NCI-H345 treated with DMSO at 0.1 percent for 48 hours (cell line): ENCODE results near the gene SEC16A.
"Not testable (repeated sequence)": the region's sequence is repeated elsewhere in the genome, so short reads cannot be mapped to it uniquely, and the experiment has no call there.

Experiments used
- DNase-seq: peaks from one replicate; lab custom pipeline; 2025; ENCODE audit not compliant: unreplicated experiment; lab: John Stamatoyannopoulos, UW

Gene SEC16A

DNA sequence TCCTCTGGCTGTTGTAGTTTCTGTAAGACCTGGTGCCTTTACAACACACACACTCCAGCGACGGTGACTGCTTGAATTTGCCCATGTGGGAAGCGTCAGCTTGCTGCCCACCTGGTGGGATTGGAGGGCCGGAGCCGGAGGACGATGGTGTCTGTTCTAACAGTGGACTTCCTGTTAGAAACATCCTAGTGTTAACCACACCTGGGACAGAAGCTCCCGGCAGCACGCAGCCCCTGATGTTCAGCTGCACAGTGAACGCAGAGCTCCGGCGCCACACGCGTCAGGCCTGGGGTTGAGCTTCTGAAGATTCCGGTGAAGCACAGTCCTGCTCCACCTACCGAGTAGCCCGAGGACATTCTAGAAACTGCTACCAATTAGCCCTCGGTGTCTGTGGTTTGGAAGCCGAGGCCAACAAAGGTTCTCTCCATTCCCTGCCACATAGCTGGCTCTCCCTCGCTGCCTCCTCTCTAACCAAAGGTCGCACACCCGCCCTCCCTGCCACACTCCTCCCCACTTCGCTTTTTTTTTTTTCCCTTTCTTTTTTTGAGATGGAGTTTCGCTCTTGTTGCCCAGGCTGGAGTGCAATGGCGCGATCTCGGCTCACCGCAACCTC, 58.0 kb downstream of the SEC16A start:
- DNase-seq = no peak

GRCh38 chr9:136423432-136424146, 59.3 kb downstream of the SEC16A start:
- DNase-seq = no peak

- no peak for DNase-seq
Measured at GRCh38 chr9:136422876-136423275, 60.0 kb downstream of the SEC16A start.

- DNase-seq = no peak
Measured at GRCh38 chr9:136421791-136422190, 61.0 kb downstream of the SEC16A start.

- no peak for DNase-seq
Measured at GRCh38 chr9:136419092-136419420, 63.8 kb downstream of the SEC16A start.

- no peak for DNase-seq
Measured at GRCh38 chr9:136418182-136419091, 64.4 kb downstream of the SEC16A start.

GRCh38 chr9:136416914-136417313, 65.9 kb downstream of the SEC16A start:
- no peak for DNase-seq

DNA sequence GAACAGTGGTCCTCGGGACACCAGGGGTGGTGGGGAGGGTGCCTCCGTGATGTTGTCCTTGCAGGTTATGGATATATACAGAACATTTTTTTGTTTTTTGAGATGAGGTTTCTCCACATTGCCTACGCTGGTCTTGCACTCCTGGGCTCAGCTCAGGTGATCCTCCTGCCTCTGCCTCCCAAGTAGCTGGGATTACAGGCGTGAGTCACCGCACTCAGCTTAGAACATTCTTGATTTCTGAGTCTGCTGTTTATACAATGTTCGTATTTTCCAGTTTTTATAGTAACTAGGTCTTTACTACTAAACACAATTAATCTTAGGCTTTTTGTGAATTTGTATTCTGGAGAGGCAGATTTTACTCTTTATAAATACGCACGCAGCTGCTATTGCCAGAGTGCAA, 66.4 kb downstream of the SEC16A start:
- DNase-seq = no peak

GRCh38 chr9:136412962-136413361, 69.9 kb downstream of the SEC16A start:
- no peak for DNase-seq

GRCh38 chr9:136411378-136411777, 71.5 kb downstream of the SEC16A start:
- no peak for DNase-seq

GRCh38 chr9:136410500-136411287, 72.1 kb downstream of the SEC16A start, which contains the start of the genes ENTR1 and PMPCA:
ENTR1 (minus strand) TSS chr9:136410614; CDS start chr9:136410397, 217 bp downstream.
PMPCA (plus strand) TSS chr9:136410658; CDS start chr9:136410669, 11 bp downstream.
- peak; percentile 60 for DNase-seq

DNA sequence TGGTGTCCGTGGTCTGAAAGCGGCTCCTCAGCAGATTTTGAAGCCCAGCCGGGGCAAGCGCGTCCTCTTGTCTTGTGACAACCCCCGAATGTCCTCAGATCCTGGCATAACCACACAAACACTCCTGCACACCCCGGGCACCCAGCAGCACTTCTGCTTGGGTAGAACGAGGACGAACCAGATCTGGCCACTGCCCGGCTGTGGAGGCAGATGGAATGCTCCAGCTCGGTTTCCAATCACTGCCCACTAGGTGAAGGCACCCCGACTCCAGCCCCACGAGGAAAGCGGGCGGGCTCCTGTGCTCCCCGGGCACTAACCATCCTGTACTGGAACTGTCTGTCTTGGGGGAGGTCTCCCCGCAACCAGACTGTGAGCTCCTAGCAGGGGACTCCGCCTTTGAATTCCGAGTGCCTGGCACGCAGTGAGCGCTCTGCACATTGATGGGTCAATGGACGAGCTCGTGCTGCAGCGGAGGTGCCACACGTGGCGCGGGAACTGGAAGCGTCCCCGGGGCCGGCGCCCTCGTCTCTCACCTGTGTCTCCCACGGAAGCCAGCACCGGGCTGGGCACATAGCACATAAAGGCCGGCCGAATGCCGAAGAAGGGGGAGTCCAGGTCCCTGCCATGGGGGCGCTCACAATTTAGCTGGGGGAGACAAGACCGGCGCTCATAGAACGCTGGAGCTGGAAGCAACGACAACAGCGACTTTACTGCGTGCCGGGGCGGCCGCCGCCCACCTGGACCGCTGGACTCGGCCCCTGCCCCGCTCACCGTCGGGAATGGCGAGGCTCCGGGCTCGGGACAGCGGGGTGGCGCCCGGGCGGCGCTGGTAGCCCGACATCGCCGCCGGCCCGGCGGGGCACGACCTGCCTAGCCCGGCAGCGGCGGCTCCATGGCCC, 73.0 kb downstream of the SEC16A start:
- peak; percentile 4 for DNase-seq

DNA sequence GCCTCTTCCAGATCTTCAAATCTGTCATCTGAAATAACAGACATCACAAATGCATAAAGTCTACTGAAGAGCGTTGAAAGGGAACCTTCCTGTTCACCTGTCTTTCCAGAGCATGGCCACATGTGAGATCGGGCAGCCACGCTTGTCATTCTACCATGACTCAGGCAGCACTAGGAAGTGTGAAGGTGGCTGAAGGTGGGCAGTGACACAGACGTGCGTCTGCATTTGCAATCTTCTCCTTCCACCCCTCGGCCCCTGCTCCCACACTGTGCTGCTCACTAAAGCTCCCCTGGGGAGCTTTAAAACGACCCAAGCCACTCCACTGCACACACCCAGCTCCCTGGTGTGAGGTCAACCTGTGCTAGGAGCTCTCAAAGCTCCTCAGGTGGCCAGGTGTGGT, 74.9 kb downstream of the SEC16A start:
- DNase-seq = no peak

GRCh38 chr9:136407061-136407460, 75.8 kb downstream of the SEC16A start:
- DNase-seq = not testable (repeated sequence)

GRCh38 chr9:136405904-136406303, 76.9 kb downstream of the SEC16A start:
- not testable (repeated sequence) for DNase-seq

GRCh38 chr9:136405481-136405880, 77.4 kb downstream of the SEC16A start:
- DNase-seq = no peak

DNA sequence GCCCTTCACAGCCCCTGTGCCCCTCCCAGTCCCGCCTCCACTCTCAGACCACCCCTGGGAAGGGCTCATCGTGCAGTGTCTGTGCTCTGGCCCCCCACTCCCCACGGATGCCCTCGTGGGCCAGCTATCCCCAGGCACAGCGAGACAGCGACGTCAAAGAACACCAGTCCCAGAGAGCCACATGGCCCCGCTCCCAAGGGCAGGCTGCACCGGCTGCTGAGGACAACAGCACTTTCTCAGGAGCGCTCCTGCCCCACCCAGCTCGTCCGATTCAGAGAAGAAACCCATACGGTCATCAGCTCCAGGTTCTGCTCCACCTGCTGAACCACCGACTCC, 78.1 kb downstream of the SEC16A start:
- DNase-seq = no peak

- no peak for DNase-seq
Measured at GRCh38 chr9:136403915-136404800, 78.7 kb downstream of the SEC16A start.

GRCh38 chr9:136403538-136403914, 79.3 kb downstream of the SEC16A start:
- DNase-seq = no peak
